Stomach (tissue), 4 donors: ENCODE results near the gene ZBED4.

Experiments used
- CTCF ChIP-seq, 7 experiments: fragments of 450-650 bp in 4 of 7; fragments of 200-600 bp in 3 of 7; sonication (generic) in 3 of 7; IDR thresholded peaks; one replicate each; pipeline ENCODE4 v1.5.1; 2016 to 2019; ENCODE audit warnings: antibody characterized with exemption in 7 of 7, control low read depth in 2 of 7, mild to moderate bottlenecking in 1 of 7
- EP300 ChIP-seq: sonication (generic); formaldehyde crosslinking; IDR thresholded peaks from one replicate; pipeline ENCODE4 v1.6.1; 2017; ENCODE audit warnings: antibody characterized with exemption
- POLR2A ChIP-seq, 4 donors: fragments of 450-650 bp; IDR thresholded peaks; one replicate each; pipeline ENCODE4 v1.6.1; 2016; ENCODE audit warnings: antibody characterized with exemption in 4 of 4, control low read depth in 2 of 4, mild to moderate bottlenecking in 1 of 4, moderate library complexity in 1 of 4
- POLR2AphosphoS5 ChIP-seq, 3 donors: sonication (generic); formaldehyde crosslinking; IDR thresholded peaks; one replicate each; pipeline ENCODE4 v1.6.1; 2016; ENCODE audit warnings: antibody characterized with exemption in 3 of 3

- TF ChIP-seq CTCF (IDR thresholded peaks at IDR 0.05) (no peak), POLR2AphosphoS5 (IDR thresholded peaks at IDR 0.05) (no peak), EP300 (no peak), POLR2A (IDR thresholded peaks at IDR 0.05) (no peak)
These were observed 5.6 kb upstream of the ZBED4 start for GRCh38 chr22:49847751-49848689.
